HG02981 (cell line): Measurements from ENCODE around the gene PDXP.
"Not testable (repeated sequence)": the region's sequence is repeated elsewhere in the genome, so short reads cannot be mapped to it uniquely, and the experiment has no call there.

Source experiments
- ATAC-seq: cut with Tn5 transposase; IDR thresholded peaks from one replicate; pipeline ENCODE4 v1.9.1; 2021; ENCODE audit warnings: mild to moderate bottlenecking, moderate library complexity; ENCODE audit not compliant: unreplicated experiment

The PDXP gene

GRCh38 chr22:37643225-37643847 is 15.2 kb upstream of the PDXP start:
- ATAC-seq: no peak

- ATAC-seq: no peak
Observed at GRCh38 chr22:37647317-37647716, 11.2 kb upstream of the PDXP start.

GRCh38 chr22:37647928-37648327 is 10.6 kb upstream of the PDXP start:
- ATAC-seq: no peak

GRCh38 chr22:37650463-37651136 is 7.9 kb upstream of the PDXP start:
- ATAC-seq: no peak

GRCh38 chr22:37654563-37655251 is 3.8 kb upstream of the PDXP start:
- no peak for ATAC-seq

GRCh38 chr22:37655252-37655563 is 3.3 kb upstream of the PDXP start:
- ATAC-seq: no peak

GRCh38 chr22:37656583-37656982 is 1.9 kb upstream of the PDXP start:
- ATAC-seq: not testable (repeated sequence)

- ATAC-seq: no peak
Observed at GRCh38 chr22:37657590-37658132, 862 bp upstream of the PDXP start.

GRCh38 chr22:37659066-37659896 is 758 bp downstream of the PDXP start:
- ATAC-seq: no peak

- no peak for ATAC-seq
Observed at GRCh38 chr22:37659897-37660708, 1.6 kb downstream of the PDXP start.

GRCh38 chr22:37660709-37661045 is 2.2 kb downstream of the PDXP start:
- ATAC-seq: no peak

- ATAC-seq: no peak
Observed at GRCh38 chr22:37661160-37661924, 2.8 kb downstream of the PDXP start.

GRCh38 chr22:37662039-37662438 is 3.5 kb downstream of the PDXP start:
- no peak for ATAC-seq

- no peak for ATAC-seq
Observed at GRCh38 chr22:37663521-37664140, 5.1 kb downstream of the PDXP start.

GRCh38 chr22:37664249-37665101 is 6.0 kb downstream of the PDXP start:
- ATAC-seq: no peak

GRCh38 chr22:37665487-37665886 is 7.0 kb downstream of the PDXP start:
- no peak for ATAC-seq

- ATAC-seq: no peak
Observed at GRCh38 chr22:37669586-37669985, 11.1 kb downstream of the PDXP start.

GRCh38 chr22:37672206-37672919 is 13.8 kb downstream of the PDXP start:
- no peak for ATAC-seq
